GM12878 (cell line): ENCODE results near the gene TNP1. TPM values are rescaled to one million over a fixed set of nuclear protein-coding genes. Genes with fewer than 3 reads are reported as not detected.

Experiments used
- ATAC-seq: fragments of 200-7000 bp; cut with Tn5 transposase; 3 replicates; pipeline ENCODE4 v1.9.1; 2020; ENCODE audit warnings: mild to moderate bottlenecking, moderate library complexity
- BruUV-seq: library from RNA; stranded (reverse); fragments of 400-500 nt; replicated peaks from 2 replicates; lab custom pipeline; 2021; lab: Mats Ljungman, UMichigan
- CTCF ChIA-PET: fragments of 300-600 bp; sonication (Branson Sonifier 250); formaldehyde crosslinking; extraction: SDS; loops from one replicate; lab custom pipeline; 2021; ENCODE audit warnings: inconsistent platforms; lab: Yijun Ruan, JAX
- POLR2A ChIA-PET: fragments of 350-600 bp; formaldehyde crosslinking; extraction: SDS; loops from one replicate; lab custom pipeline; 2021; ENCODE audit warnings: inconsistent platforms; lab: Charles Lee
- RAD21 ChIA-PET: fragments of 300-600 bp; sonication (Branson Sonifier 250); formaldehyde crosslinking; loops from one replicate; lab custom pipeline; 2023; ENCODE audit warnings: antibody characterized with exemption; ENCODE audit not compliant: unreplicated experiment; lab: Charles Lee
- SMC1A ChIA-PET: fragments of 300-600 bp; sonication (Branson Sonifier 250); formaldehyde crosslinking; loops from one replicate; lab custom pipeline; 2023; ENCODE audit not compliant: unreplicated experiment, uncharacterized antibody; lab: Charles Lee
- DNase-seq: peaks from one replicate; pipeline ENCODE4 v3.0.0-alpha.2; 2011; ENCODE audit warnings: low read depth, low spot score
- FAIRE-seq: peaks from 3 replicates; lab custom pipeline; 2011; peaks lifted over from hg19 to GRCh38; lab: Jason Lieb, UNC
- H2AFZ ChIP-seq: 2 replicates; pipeline ENCODE4 v1.6.0; 2011; ENCODE audit warnings: low read depth, low read length, control low read depth; ENCODE audit not compliant: control insufficient read depth
- H3K27ac ChIP-seq: 2 replicates; pipeline ENCODE4 v1.5.1; 2011; ENCODE audit warnings: control low read depth; ENCODE audit not compliant: control insufficient read depth, insufficient read depth
- H3K27me3 ChIP-seq, 2 experiments: replicated peaks in 1 of 2; 2 replicates each; pipeline versions ENCODE4 v1.6.0 to v1.6.1; 2011; ENCODE audit warnings: low read length in 1 of 2; ENCODE audit not compliant: control insufficient read depth in 2 of 2, insufficient read depth in 2 of 2
- H3K36me3 ChIP-seq, 2 experiments: 2 replicates each; pipeline ENCODE4 v1.5.1; 2011; ENCODE audit warnings: low read length in 1 of 2; ENCODE audit not compliant: control insufficient read depth in 2 of 2, insufficient read depth in 2 of 2
- H3K4me1 ChIP-seq: 2 replicates; pipeline ENCODE4 v1.6.1; 2011; ENCODE audit warnings: mild to moderate bottlenecking, low read length, moderate library complexity, mixed read lengths; ENCODE audit not compliant: control insufficient read depth, insufficient read depth
- H3K4me2 ChIP-seq: 2 replicates; pipeline ENCODE4 v1.6.0; 2011; ENCODE audit warnings: control low read depth; ENCODE audit not compliant: control insufficient read depth, insufficient read depth
- H3K4me3 ChIP-seq: fragments of 200-600 bp; sonication (generic); 2 replicates; pipeline ENCODE4 v1.5.1; 2016
- H3K79me2 ChIP-seq: 2 replicates; pipeline ENCODE4 v1.6.0; 2011; ENCODE audit warnings: low read length; ENCODE audit not compliant: control insufficient read depth, insufficient read depth
- H3K9ac ChIP-seq: 2 replicates; pipeline ENCODE4 v1.8.0; 2011; ENCODE audit warnings: low read length, control low read depth, mixed read lengths; ENCODE audit not compliant: control insufficient read depth, insufficient read depth
- H3K9me3 ChIP-seq: replicated peaks from 3 replicates; pipeline ENCODE4 v1.5.1; 2011; ENCODE audit warnings: mild to moderate bottlenecking, low read length; ENCODE audit not compliant: control insufficient read depth, insufficient read depth
- H4K20me1 ChIP-seq: 2 replicates; pipeline ENCODE4 v1.6.0; 2011; ENCODE audit not compliant: control insufficient read depth, insufficient read depth
- ATF7 ChIP-seq: fragments of 450-650 bp; IDR thresholded peaks from 2 replicates; pipeline ENCODE4 v1.6.1; 2016; ENCODE audit warnings: low read depth, mild to moderate bottlenecking
- BMI1 ChIP-seq: fragments of 450-650 bp; IDR thresholded peaks from 2 replicates; pipeline ENCODE4 v1.6.1; 2016; ENCODE audit warnings: mild to moderate bottlenecking, moderate library complexity, borderline replicate concordance
- CBFB ChIP-seq: IDR thresholded peaks from 2 replicates; pipeline ENCODE4 v1.6.1; 2016; ENCODE audit warnings: antibody characterized with exemption, low read depth
- HDAC6 ChIP-seq: fragments of 200-600 bp; sonication (generic); IDR thresholded peaks from one replicate; pipeline ENCODE4 v1.8.0; 2017; ENCODE audit warnings: antibody characterized with exemption; ENCODE audit not compliant: unreplicated experiment
- KDM1A ChIP-seq: fragments of 200-600 bp; sonication (generic); IDR thresholded peaks from 2 replicates; pipeline ENCODE4 v1.6.1; 2016; ENCODE audit warnings: borderline replicate concordance
- PKNOX1 ChIP-seq: fragments of 450-650 bp; IDR thresholded peaks from 2 replicates; pipeline ENCODE4 v1.6.1; 2016; ENCODE audit warnings: mild to moderate bottlenecking
- SMC3 ChIP-seq: IDR thresholded peaks from 2 replicates; pipeline ENCODE4 v1.6.1; 2011; ENCODE audit warnings: low read length, improper control_type of control experiment, borderline replicate concordance
- STAT1 ChIP-seq: fragments of 450-650 bp; conservative IDR thresholded peaks from 2 replicates; pipeline ENCODE4 v1.6.1; 2014; ENCODE audit warnings: antibody characterized with exemption, mild to moderate bottlenecking
- ZSCAN29 ChIP-seq: fragments of 450-650 bp; IDR thresholded peaks from 2 replicates; pipeline ENCODE4 v1.6.1; 2017; ENCODE audit warnings: mild to moderate bottlenecking, moderate library complexity
- WGBS: methylation state at CpG from one replicate; pipeline ENCODE4 v1.1.6; 2016; ENCODE audit warnings: low lambda C conversion rate; ENCODE audit not compliant: insufficient replicate concordance, insufficient coverage; ENCODE audit errors: missing lambda C conversion rate; 5-methylcytosine and 5-hydroxymethylcytosine counted together
- in situ Hi-C: fragments of 300-500 bp; cut with MboI; formaldehyde crosslinking; loops from 9 replicates; pipeline ENCODE4 v1.14.3; 2018; ENCODE audit warnings: mixed read lengths
- intact Hi-C: fragments of 100-400 bp; cut with micrococcal nuclease; formaldehyde crosslinking; loops from one replicate; pipeline ENCODE4 v1.14.2; 2022; ENCODE audit not compliant: unreplicated experiment
- polyA plus RNA-seq, 11 experiments: library from polyadenylated mRNA; depleted of rRNA in 4 of 11; unstranded in 6 of 11; stranded (reverse) in 5 of 11; fragments of >200 nt; fragmentation: Nextera tagmentation in 4 of 11; fragmentation: Illumina TruSeq in 1 of 11; extraction: Ambion mirVana in 4 of 11; extraction: Trizol in 1 of 11; gene quantifications; 1 replicate in 1 of 11; 2 replicates in 10 of 11; pipeline versions ENCODE4 v1.2.1 to v1.2.3, GENCODE V29; 2011 to 2016; ENCODE audit warnings: inconsistent platforms in 2 of 11, missing spikeins in 2 of 11, low read depth in 1 of 11
- total RNA-seq, 4 experiments: library from RNA; depleted of rRNA in 3 of 4; stranded (reverse); fragments of >200 nt in 3 of 4; fragmentation: Illumina TruSeq in 1 of 4; extraction: Trizol in 1 of 4; gene quantifications; 2 replicates each; pipeline versions ENCODE4 v1.2.1 to v1.2.3, GENCODE V29; 2013 to 2021
- TF ChIP-seq, protein P1 (sequence below): IDR thresholded peaks from 2 replicates; pipeline ENCODE4 v1.6.1; 2011; ENCODE audit warnings: borderline replicate concordance, low read depth, mild to moderate bottlenecking, moderate library complexity, low read length; ENCODE audit not compliant: insufficient read depth, poor library complexity, severe bottlenecking

The TNP1 gene
- total and polyA plus RNA-seq, 10 of the 15 experiments (the other 5 are each of a cell fraction or from before 2014, with no cell fraction given), result not detected

- TF ChIP-seq KDM1A, result no peak
- TF ChIP-seq ZSCAN29, result no peak
- TF ChIP-seq, protein P1, sequence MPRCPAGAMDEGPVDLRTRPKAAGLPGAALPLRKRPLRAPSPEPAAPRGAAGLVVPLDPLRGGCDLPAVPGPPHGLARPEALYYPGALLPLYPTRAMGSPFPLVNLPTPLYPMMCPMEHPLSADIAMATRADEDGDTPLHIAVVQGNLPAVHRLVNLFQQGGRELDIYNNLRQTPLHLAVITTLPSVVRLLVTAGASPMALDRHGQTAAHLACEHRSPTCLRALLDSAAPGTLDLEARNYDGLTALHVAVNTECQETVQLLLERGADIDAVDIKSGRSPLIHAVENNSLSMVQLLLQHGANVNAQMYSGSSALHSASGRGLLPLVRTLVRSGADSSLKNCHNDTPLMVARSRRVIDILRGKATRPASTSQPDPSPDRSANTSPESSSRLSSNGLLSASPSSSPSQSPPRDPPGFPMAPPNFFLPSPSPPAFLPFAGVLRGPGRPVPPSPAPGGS, result no peak
- no peak for TF ChIP-seq SMC3
- no peak for TF ChIP-seq CBFB
- TF ChIP-seq HDAC6, result no peak
- no peak for TF ChIP-seq STAT1
- TF ChIP-seq BMI1, result no peak
- no peak for TF ChIP-seq ATF7
- no peak for TF ChIP-seq PKNOX1
- Histone ChIP-seq H4K20me1 (no peaks in the 10 kb centered on the region), H3K36me3 (no peaks in the 10 kb centered on the region), H3K4me1 (no peaks in the 10 kb centered on the region), H3K4me3 (no peak overlapping the region), H2AFZ (no peak overlapping the region), H3K27me3 (no peaks in the 10 kb centered on the region), H3K4me2 (no peak overlapping the region), H3K9me3 (no peaks in the 10 kb centered on the region; the same call in 2 of the 3 replicates), H3K9ac (no peak overlapping the region), H3K79me2 (no peaks in the 10 kb centered on the region), H3K27ac (no peak overlapping the region)
- in situ Hi-C loops, result no loop called here
- FAIRE-seq (no peak), DNase-seq (no peak), ATAC-seq (no peak)
- SMC1A ChIA-PET, result no interaction called here
- BruUV-seq, result no TSS peak
- intact Hi-C loops, result no loop called here
- POLR2A ChIA-PET, result no interaction called here
- WGBS, result 0% methylated on average over 3 of the region's 3 CpGs
- RAD21 ChIA-PET, result no interaction called here
- CTCF ChIA-PET, result no interaction called here
Observed at GRCh38 chr2:216903470-216903869, 43.6 kb upstream of the TNP1 start.
